ENCODE measurements around the gene PARD3B. TPM values are rescaled to one million over a fixed set of nuclear protein-coding genes. Genes with fewer than 3 reads are reported as not detected.

PARD3B gene
- total and polyA plus RNA-seq, 7 donors, result 3.2 to 64.0 (median 42.5) TPM

- H3K36me3 ChIP-seq, result no peaks in the 10 kb centered on the region
- no peaks in the 10 kb centered on the region for H3K9me3 ChIP-seq
- 70 to 84% methylated on average over 4 of the region's 4 CpGs for WGBS, 2 donors
- H3K27me3 ChIP-seq, result no peaks in the 10 kb centered on the region
- no peak overlapping the region for H3K27ac ChIP-seq
- no peak overlapping the region for H3K4me3 ChIP-seq
- DNase-seq, result no peak
- intact Hi-C loops (cut with DNase I), result no loop called here
- TF ChIP-seq EP300 (IDR thresholded peaks at IDR 0.05) (no peak), POLR2AphosphoS5 (IDR thresholded peaks at IDR 0.05) (no peak), POLR2A (IDR thresholded peaks at IDR 0.05) (no peak), CTCF (IDR thresholded peaks at IDR 0.05) (no peak)
- no peaks in the 10 kb centered on the region for H3K4me1 ChIP-seq
These were observed 1105.2 kb downstream of the PARD3B start for GRCh38 chr2:205650450-205650849.

GRCh38 chr2:205650931-205651330 lies 1105.7 kb downstream of the PARD3B start:
- Histone ChIP-seq H3K4me1 (no peaks in the 10 kb centered on the region), H3K9me3 (no peaks in the 10 kb centered on the region), H3K27me3 (no peaks in the 10 kb centered on the region), H3K27ac (no peak overlapping the region), H3K4me3 (no peak overlapping the region), H3K36me3 (no peaks in the 10 kb centered on the region)
- TF ChIP-seq POLR2AphosphoS5 (IDR thresholded peaks at IDR 0.05), result no peak
- TF ChIP-seq CTCF (IDR thresholded peaks at IDR 0.05), result no peak
- TF ChIP-seq EP300 (IDR thresholded peaks at IDR 0.05), result no peak
- TF ChIP-seq POLR2A (IDR thresholded peaks at IDR 0.05), result no peak
- no peak for DNase-seq
- intact Hi-C loops (cut with DNase I), result no loop called here
- 96% methylated on average over 7 of the region's 7 CpGs for WGBS, 2 donors

GRCh38 chr2:205651719-205652118 lies 1106.4 kb downstream of the PARD3B start:
- intact Hi-C loops (cut with DNase I), result no loop called here
- Histone ChIP-seq H3K36me3 (no peaks in the 10 kb centered on the region), H3K27me3 (no peaks in the 10 kb centered on the region), H3K4me3 (no peak overlapping the region), H3K9me3 (no peaks in the 10 kb centered on the region), H3K4me1 (peaks cover 0 to 3% (median 2%) of the 10 kb centered on the region in 4 donors), H3K27ac (no peak overlapping the region)
- TF ChIP-seq POLR2A (IDR thresholded peaks at IDR 0.05), result no peak
- TF ChIP-seq EP300 (IDR thresholded peaks at IDR 0.05), result no peak
- TF ChIP-seq POLR2AphosphoS5 (IDR thresholded peaks at IDR 0.05), result no peak
- no peak for TF ChIP-seq CTCF (IDR thresholded peaks at IDR 0.05)
- no peak for DNase-seq
- WGBS, 2 donors, result 0% methylated on average over 1 of the region's 1 CpG

- no peak overlapping the region for H3K4me3 ChIP-seq
- H3K4me1 ChIP-seq, result peaks cover 0 to 28% (median 23%) of the 10 kb centered on the region in 4 donors
- intact Hi-C loops (cut with DNase I), result no loop called here
- DNase-seq, result no peak
- H3K27ac ChIP-seq, result no peak overlapping the region
- TF ChIP-seq POLR2A (IDR thresholded peaks at IDR 0.05), result no peak
- H3K36me3 ChIP-seq, result no peaks in the 10 kb centered on the region
- H3K27me3 ChIP-seq, result no peaks in the 10 kb centered on the region
- H3K9me3 ChIP-seq, result no peaks in the 10 kb centered on the region
- 91 to 92% methylated on average over 10 of the region's 10 CpGs for WGBS, 2 donors
These were observed 1109.8 kb downstream of the PARD3B start for GRCh38 chr2:205654878-205655605.

GRCh38 chr2:205655779-205656456 lies 1110.6 kb downstream of the PARD3B start:
- Histone ChIP-seq H3K4me3 (no peak overlapping the region), H3K9me3 (no peaks in the 10 kb centered on the region), H3K4me1 (peaks cover 0 to 37% (median 32%) of the 10 kb centered on the region in 4 donors), H3K27ac (no peak overlapping the region), H3K36me3 (no peaks in the 10 kb centered on the region), H3K27me3 (no peaks in the 10 kb centered on the region)
- 91 to 92% methylated on average over 6 of the region's 6 CpGs for WGBS, 2 donors
- DNase-seq, result no peak
- intact Hi-C loops (cut with DNase I), result no loop called here
- TF ChIP-seq POLR2AphosphoS5 (IDR thresholded peaks at IDR 0.05), result no peak
- TF ChIP-seq EP300 (IDR thresholded peaks at IDR 0.05), result no peak
- no peak for TF ChIP-seq CTCF (IDR thresholded peaks at IDR 0.05)
- TF ChIP-seq POLR2A (IDR thresholded peaks at IDR 0.05), result no peak

Measured in sigmoid colon (tissue), 7 donors.